ENCODE measurements around the gene RBM39.
"Not testable (repeated sequence)": the region's sequence is repeated elsewhere in the genome, so short reads cannot be mapped to it uniquely, and the experiment has no call there.

DNA sequence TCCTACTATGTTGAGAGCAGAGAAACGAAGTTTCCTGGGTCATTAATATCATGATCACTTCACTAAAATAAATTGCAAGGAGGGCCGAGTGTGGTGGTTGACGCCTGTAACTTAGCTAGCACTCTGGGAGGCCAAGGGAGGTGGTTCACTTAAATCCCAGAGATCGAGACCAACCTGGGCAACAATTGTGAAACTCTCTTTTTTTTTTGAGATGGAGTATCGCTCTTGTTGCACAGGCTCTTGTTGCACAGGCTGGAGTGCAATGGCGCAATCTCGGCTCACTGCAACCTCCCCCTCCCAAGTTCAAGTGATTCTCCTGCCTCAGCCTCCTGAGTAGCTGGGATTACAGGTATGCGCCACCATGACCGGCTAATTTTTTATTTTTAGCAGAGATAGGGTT lies 28.9 kb downstream of the RBM39 start:
- not testable (repeated sequence) for TF ChIP-seq CTCF (IDR thresholded peaks at IDR 0.05; ENCODE audit: low read depth, low read length); EZH2phosphoT487 (IDR thresholded peaks at IDR 0.05; ENCODE audit: low read depth)
